Stimulated activated CD8-positive, alpha-beta memory T cell treated with anti-CD3 and anti-CD28 coated beads, Interleukin-12 subunit alpha, Interleukin-12 subunit beta, amount 100 ng/mL, for 24 hours (primary cell): ENCODE data around the gene CD58.

Experiments
- DNase-seq: peaks from one replicate; pipeline ENCODE4 v3.0.0-alpha.2; 2020; ENCODE audit errors: extremely low read depth

Gene CD58

GRCh38 chr1:116493484-116494352, 77.1 kb downstream of the CD58 start:
- DNase-seq = no peak

DNA sequence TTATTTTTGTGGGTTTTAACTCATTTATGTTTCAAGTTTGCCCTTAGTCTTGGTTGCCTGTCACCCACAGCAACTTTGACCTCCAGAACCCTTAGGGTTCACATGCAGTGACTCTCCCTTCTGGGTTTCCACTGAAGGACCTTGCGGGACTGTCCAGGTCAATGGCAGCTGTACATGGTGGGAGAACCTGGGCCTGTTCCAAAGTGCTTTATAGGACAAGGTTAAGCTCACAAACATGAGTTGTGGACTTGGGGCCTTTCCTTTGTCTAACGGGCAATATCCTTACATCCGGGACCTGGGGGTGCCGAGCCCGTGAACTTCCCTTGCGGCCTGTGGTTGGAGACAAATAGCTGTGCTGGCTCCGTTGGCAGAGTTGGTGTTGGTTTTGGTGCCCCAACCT, 77.8 kb downstream of the CD58 start:
- no peak for DNase-seq

- DNase-seq = no peak
Measured at GRCh38 chr1:116492358-116492811, 78.4 kb downstream of the CD58 start.

DNA sequence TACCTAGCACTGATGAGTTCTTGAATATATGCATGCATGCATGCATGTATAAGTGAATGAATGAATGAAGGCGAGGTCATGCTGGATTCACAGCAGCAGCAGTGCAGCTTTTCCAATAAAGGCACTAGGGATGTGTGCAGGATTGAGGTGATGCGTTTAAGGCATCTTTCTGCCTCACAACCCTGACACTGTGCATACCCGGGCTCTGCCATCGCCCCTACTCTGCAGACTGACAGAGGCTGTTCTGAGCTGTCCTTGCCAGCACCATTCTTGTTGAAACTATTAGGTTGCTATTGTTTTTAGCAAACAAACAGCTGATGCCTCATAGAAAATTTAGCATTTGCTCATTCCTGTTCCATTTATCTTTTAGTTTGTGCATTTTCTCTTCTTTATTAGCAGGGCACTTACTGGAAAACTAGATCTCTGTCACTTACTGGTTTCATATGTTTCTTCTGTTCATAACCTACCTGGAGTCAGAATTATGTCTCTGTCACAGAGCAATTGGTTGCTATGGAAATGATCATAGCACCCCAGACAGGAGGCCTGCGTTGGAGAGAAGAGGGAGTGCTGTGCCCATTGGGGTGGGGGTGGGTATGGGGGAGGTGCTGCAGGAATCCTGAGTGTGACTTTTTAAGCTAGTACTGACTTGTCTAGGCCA, 79.0 kb downstream of the CD58 start:
- no peak for DNase-seq

GRCh38 chr1:116490588-116490987, 80.2 kb downstream of the CD58 start:
- DNase-seq = no peak

DNA sequence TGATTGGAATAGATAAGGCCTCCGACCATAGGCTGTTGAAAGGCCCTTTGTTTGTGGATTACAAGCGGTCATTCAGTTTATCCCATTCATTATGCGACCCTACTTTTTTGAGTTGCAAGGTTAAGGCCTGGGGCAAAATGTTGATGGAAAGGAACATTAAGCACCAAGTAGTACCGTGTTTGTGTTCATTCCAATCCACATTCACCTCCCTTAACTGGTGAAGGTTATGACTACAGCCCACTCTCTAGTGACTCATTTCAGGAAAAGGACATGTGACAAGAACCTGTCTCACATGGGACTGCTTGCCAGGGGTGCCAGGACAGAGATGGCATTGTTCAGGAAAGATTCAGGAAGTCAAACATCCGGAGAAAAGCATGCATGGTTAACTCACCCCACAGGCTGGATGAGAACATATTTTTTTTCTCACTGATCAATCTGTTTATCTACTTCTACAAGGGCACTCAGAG, 81.6 kb downstream of the CD58 start:
- no peak for DNase-seq

- no peak for DNase-seq
Measured at GRCh38 chr1:116488071-116488470, 82.8 kb downstream of the CD58 start.

- no peak for DNase-seq
Measured at GRCh38 chr1:116487583-116487982, 83.2 kb downstream of the CD58 start.

GRCh38 chr1:116487031-116487430, 83.8 kb downstream of the CD58 start:
- no peak for DNase-seq

DNA sequence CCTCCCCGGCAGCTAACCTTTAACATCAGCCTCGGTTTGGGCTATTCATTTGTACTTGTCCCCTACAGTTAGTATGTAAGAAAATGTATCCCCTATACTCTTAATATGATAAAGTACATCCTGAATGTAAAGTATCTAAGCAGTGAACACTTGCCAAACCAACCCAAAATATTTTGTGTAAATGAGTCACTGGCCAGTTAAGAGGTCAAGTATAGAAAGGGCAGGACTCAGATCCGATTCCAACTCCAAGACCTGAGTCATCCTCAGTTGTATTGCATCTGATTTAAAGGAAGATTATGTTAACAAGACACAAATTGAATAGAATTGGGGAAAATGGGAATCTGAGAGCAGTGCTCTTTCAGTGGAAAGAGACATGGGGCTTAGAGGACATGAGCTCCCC, 84.4 kb downstream of the CD58 start:
- DNase-seq = no peak

GRCh38 chr1:116485976-116486375, 84.8 kb downstream of the CD58 start:
- DNase-seq = no peak

- DNase-seq = peak; percentile 68
Measured at GRCh38 chr1:116485071-116485735, 85.6 kb downstream of the CD58 start.

- no peak for DNase-seq
Measured at GRCh38 chr1:116483481-116484309, 87.1 kb downstream of the CD58 start.

- no peak for DNase-seq
Measured at GRCh38 chr1:116482490-116482889, 88.3 kb downstream of the CD58 start.

GRCh38 chr1:116481934-116482333, 88.9 kb downstream of the CD58 start:
- DNase-seq = no peak

- no peak for DNase-seq
Measured at GRCh38 chr1:116478621-116479020, 92.2 kb downstream of the CD58 start.

GRCh38 chr1:116477429-116477828, 93.4 kb downstream of the CD58 start:
- no peak for DNase-seq

- DNase-seq = no peak
Measured at GRCh38 chr1:116476321-116476720, 94.5 kb downstream of the CD58 start.

- no peak for DNase-seq
Measured at GRCh38 chr1:116475850-116476218, 95.0 kb downstream of the CD58 start.

GRCh38 chr1:116474921-116475849, 95.6 kb downstream of the CD58 start:
- no peak for DNase-seq
